H9 (cell line): ENCODE data around the gene TCF25. TPM values are rescaled to one million over a fixed set of nuclear protein-coding genes. Genes with fewer than 3 reads are reported as not detected.

Experiments
- DNase-seq: peaks from one replicate; pipeline ENCODE4 v3.0.0-alpha.2; 2017
- H2AFZ ChIP-seq: one replicate; pipeline ENCODE4 v1.6.1; 2013; ENCODE audit warnings: mild to moderate bottlenecking, low read length, control low read depth, moderate library complexity
- H2AK5ac ChIP-seq: 2 replicates; pipeline ENCODE4 v1.6.1; 2013; ENCODE audit warnings: low read length, control low read depth, mixed read lengths; ENCODE audit not compliant: insufficient read length
- H2BK120ac ChIP-seq: one replicate; pipeline ENCODE4 v1.6.1; 2013; ENCODE audit warnings: low read depth, mild to moderate bottlenecking, low read length, control low read depth, inconsistent platforms; ENCODE audit not compliant: poor library complexity, severe bottlenecking
- H2BK12ac ChIP-seq: 2 replicates; pipeline ENCODE4 v1.6.1; 2013; ENCODE audit warnings: low read length, control low read depth, mixed read lengths, low read depth; ENCODE audit not compliant: insufficient read length
- H2BK15ac ChIP-seq: 2 replicates; pipeline ENCODE4 v1.6.1; 2013; ENCODE audit warnings: low read depth, low read length, control low read depth
- H2BK20ac ChIP-seq: one replicate; pipeline ENCODE4 v1.6.1; 2013; ENCODE audit warnings: low read depth, mild to moderate bottlenecking, low read length, control low read depth, inconsistent platforms; ENCODE audit not compliant: poor library complexity, severe bottlenecking
- H2BK5ac ChIP-seq: 2 replicates; pipeline ENCODE4 v1.6.1; 2013; ENCODE audit warnings: low read length, control low read depth, mixed read lengths; ENCODE audit not compliant: insufficient read length
- H3K14ac ChIP-seq: 2 replicates; pipeline ENCODE4 v1.6.1; 2013; ENCODE audit warnings: low read length, control low read depth; ENCODE audit not compliant: insufficient read depth
- H3K18ac ChIP-seq: 2 replicates; pipeline ENCODE4 v1.6.1; 2013; ENCODE audit warnings: low read depth, mild to moderate bottlenecking, mixed read lengths, low read length, control low read depth; ENCODE audit not compliant: insufficient read length
- H3K23ac ChIP-seq: 2 replicates; pipeline ENCODE4 v1.6.1; 2013; ENCODE audit warnings: low read length, control low read depth, mixed read lengths, low read depth; ENCODE audit not compliant: insufficient read length
- H3K23me2 ChIP-seq: 2 replicates; pipeline ENCODE4 v1.6.1; 2013; ENCODE audit warnings: low read depth, mild to moderate bottlenecking, mixed read lengths, low read length, control low read depth; ENCODE audit not compliant: insufficient read length, poor library complexity, severe bottlenecking
- H3K27ac ChIP-seq: 2 replicates; pipeline ENCODE4 v1.5.1; 2013; ENCODE audit warnings: low read length, control low read depth, mixed read lengths, low read depth; ENCODE audit not compliant: insufficient read length
- H3K27me3 ChIP-seq: 2 replicates; pipeline ENCODE4 v1.6.1; 2013; ENCODE audit warnings: low read length, control low read depth, inconsistent platforms; ENCODE audit not compliant: insufficient read depth
- H3K4ac ChIP-seq: 2 replicates; pipeline ENCODE4 v1.6.1; 2013; ENCODE audit warnings: low read depth, mild to moderate bottlenecking, control low read depth, inconsistent platforms, low read length, moderate library complexity
- H3K4me1 ChIP-seq: 2 replicates; pipeline ENCODE4 v1.6.1; 2013; ENCODE audit warnings: low read length, control low read depth, inconsistent platforms; ENCODE audit not compliant: insufficient read depth
- H3K4me2 ChIP-seq: 2 replicates; pipeline ENCODE4 v1.6.1; 2013; ENCODE audit warnings: low read length, control low read depth, mixed read lengths; ENCODE audit not compliant: insufficient read length, insufficient read depth
- H3K56ac ChIP-seq: 2 replicates; pipeline ENCODE4 v1.6.1; 2013; ENCODE audit warnings: low read depth, mild to moderate bottlenecking, mixed read lengths, low read length, control low read depth; ENCODE audit not compliant: insufficient read length
- H3K79me1 ChIP-seq: 2 replicates; pipeline ENCODE4 v1.6.1; 2013; ENCODE audit warnings: low read depth, mild to moderate bottlenecking, moderate library complexity, low read length, control low read depth, inconsistent platforms; ENCODE audit not compliant: insufficient read depth, poor library complexity, severe bottlenecking
- H3K79me2 ChIP-seq: 2 replicates; pipeline ENCODE4 v1.6.1; 2013; ENCODE audit warnings: low read length, control low read depth, inconsistent platforms; ENCODE audit not compliant: insufficient read depth
- H3K9ac ChIP-seq: 2 replicates; pipeline ENCODE4 v1.6.1; 2013; ENCODE audit warnings: low read length, control low read depth, mixed read lengths; ENCODE audit not compliant: insufficient read length; ENCODE audit errors: extremely low read depth
- H3K9me3 ChIP-seq: one replicate; pipeline ENCODE4 v1.6.1; 2013; ENCODE audit warnings: low read depth, low read length, inconsistent platforms; ENCODE audit not compliant: control insufficient read depth
- H3T11ph ChIP-seq: one replicate; pipeline ENCODE4 v1.6.1; 2013; ENCODE audit warnings: mild to moderate bottlenecking, low read length, control low read depth, inconsistent platforms
- H4K20me1 ChIP-seq: one replicate; pipeline ENCODE4 v1.6.1; 2013; ENCODE audit not compliant: control insufficient read depth, insufficient read length, insufficient read depth
- H4K5ac ChIP-seq: 2 replicates; pipeline ENCODE4 v1.6.1; 2013; ENCODE audit warnings: low read depth, mild to moderate bottlenecking, mixed read lengths, low read length, control low read depth; ENCODE audit not compliant: insufficient read length
- H4K8ac ChIP-seq: replicated peaks from 2 replicates; pipeline ENCODE4 v1.6.1; 2013; ENCODE audit warnings: low read length, control low read depth, mixed read lengths, low read depth; ENCODE audit not compliant: insufficient read length
- H4K91ac ChIP-seq: 2 replicates; pipeline ENCODE4 v1.6.1; 2013; ENCODE audit warnings: low read depth, mild to moderate bottlenecking, moderate library complexity, mixed read lengths, low read length, control low read depth; ENCODE audit not compliant: insufficient read length
- H3K27ac Mint-ChIP-seq, 3 experiments: 2 replicates in 2 of 3; 3 replicates in 1 of 3; pipeline ENCODE4 v1.8.0; 2020 to 2021; ENCODE audit warnings: mixed read lengths in 3 of 3, mild to moderate bottlenecking in 1 of 3, moderate library complexity in 1 of 3
- H3K27me3 Mint-ChIP-seq: 2 replicates; pipeline ENCODE4 v1.8.0; 2021; ENCODE audit warnings: low read depth, mild to moderate bottlenecking, moderate library complexity, mixed read lengths
- H3K36me3 Mint-ChIP-seq, 3 experiments: 2 replicates in 2 of 3; 3 replicates in 1 of 3; pipeline ENCODE4 v1.8.0; 2020 to 2021; ENCODE audit warnings: low read depth in 3 of 3, mixed read lengths in 3 of 3; ENCODE audit not compliant: insufficient read depth in 1 of 3
- H3K4me1 Mint-ChIP-seq, 2 experiments: 2 replicates each; pipeline ENCODE4 v1.8.0; 2020; ENCODE audit warnings: mixed read lengths in 2 of 2
- H3K4me3 Mint-ChIP-seq, 2 experiments: 2 replicates in 1 of 2; 3 replicates in 1 of 2; pipeline ENCODE4 v1.8.0; 2020 to 2021; ENCODE audit warnings: mild to moderate bottlenecking in 2 of 2, mixed read lengths in 2 of 2, moderate library complexity in 1 of 2
- H3K9me3 Mint-ChIP-seq, 2 experiments: 2 replicates in 1 of 2; 3 replicates in 1 of 2; pipeline ENCODE4 v1.8.0; 2020; ENCODE audit warnings: mild to moderate bottlenecking in 2 of 2, mixed read lengths in 2 of 2, moderate library complexity in 1 of 2
- WGBS: extraction: QIAGEN DNeasy Blood & Tissue Kit; methylation state at CpG from one replicate; pipeline ENCODE4 v1.1.7; 2013; ENCODE audit warnings: missing lambda C conversion rate, low lambda C conversion rate, mixed read lengths; ENCODE audit not compliant: insufficient read length; ENCODE audit errors: extremely low coverage; 5-methylcytosine and 5-hydroxymethylcytosine counted together
- total RNA-seq: library from RNA; stranded (reverse); gene quantifications from 2 replicates; pipeline ENCODE4 v1.2.1, GENCODE V29; 2021
- TF ChIP-seq, protein P1 (sequence below): fragments of 200-600 bp; sonication (generic); conservative IDR thresholded peaks from 3 replicates; pipeline ENCODE4 v1.8.0; 2021; ENCODE audit warnings: antibody characterized with exemption, mild to moderate bottlenecking

Gene TCF25
- total RNA-seq, 1 experiment from 2014 or later: 109 TPM

DNA sequence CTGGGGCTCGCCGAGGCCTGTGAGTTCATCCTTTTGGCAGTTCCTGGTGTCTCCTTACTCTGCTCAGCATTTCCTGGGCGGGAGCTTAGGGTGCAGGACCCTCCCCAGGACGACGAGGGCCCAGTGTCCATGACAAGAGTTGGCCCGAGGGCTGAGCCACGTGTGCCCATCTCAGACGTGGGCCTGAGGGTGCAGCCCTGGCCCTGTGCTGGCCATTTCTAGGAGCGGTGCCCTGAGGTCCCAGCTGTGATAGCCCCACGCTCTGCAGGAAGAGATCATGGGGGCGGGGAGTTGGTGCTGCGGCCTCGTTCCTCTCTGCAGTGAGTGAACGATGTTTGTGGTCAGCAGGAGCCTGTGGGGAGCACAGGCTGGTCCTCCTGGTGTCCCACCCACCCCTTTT lies 39.2 kb downstream of the TCF25 start:
- Mint-ChIP-seq H3K27me3 (no peaks in the 10 kb centered on the region), H3K4me3 (no peak overlapping the region), H3K4me1 (peaks cover 2 to 7% of the 10 kb centered on the region in 2 experiments; a peak in 2 of 4 replicates), H3K36me3 (peaks cover 16 to 29% (median 24%) of the 10 kb centered on the region in 3 experiments; a peak in 6 of 7 replicates), H3K27ac (no peak overlapping the region), H3K9me3 (peaks cover 1 to 7% of the 10 kb centered on the region in 2 experiments; a peak in 2 of 5 replicates)
- H3K79me1 ChIP-seq: no peaks in the 10 kb centered on the region
- no peak overlapping the region for H4K8ac ChIP-seq
- H2AK5ac ChIP-seq: no peak overlapping the region
- no peak overlapping the region for H2AFZ ChIP-seq
- no peak overlapping the region for H3K14ac ChIP-seq
- H4K5ac ChIP-seq: no peak overlapping the region
- H3K4me1 ChIP-seq: no peaks in the 10 kb centered on the region
- no peak overlapping the region for H2BK12ac ChIP-seq
- no peak overlapping the region for H3K18ac ChIP-seq
- H3T11ph ChIP-seq: no peak overlapping the region
- H3K23ac ChIP-seq: no peak overlapping the region
- WGBS: no CpG with 5 or more reads among the region's 14 CpGs
- no peaks in the 10 kb centered on the region for H3K79me2 ChIP-seq
- TF ChIP-seq, protein P1, sequence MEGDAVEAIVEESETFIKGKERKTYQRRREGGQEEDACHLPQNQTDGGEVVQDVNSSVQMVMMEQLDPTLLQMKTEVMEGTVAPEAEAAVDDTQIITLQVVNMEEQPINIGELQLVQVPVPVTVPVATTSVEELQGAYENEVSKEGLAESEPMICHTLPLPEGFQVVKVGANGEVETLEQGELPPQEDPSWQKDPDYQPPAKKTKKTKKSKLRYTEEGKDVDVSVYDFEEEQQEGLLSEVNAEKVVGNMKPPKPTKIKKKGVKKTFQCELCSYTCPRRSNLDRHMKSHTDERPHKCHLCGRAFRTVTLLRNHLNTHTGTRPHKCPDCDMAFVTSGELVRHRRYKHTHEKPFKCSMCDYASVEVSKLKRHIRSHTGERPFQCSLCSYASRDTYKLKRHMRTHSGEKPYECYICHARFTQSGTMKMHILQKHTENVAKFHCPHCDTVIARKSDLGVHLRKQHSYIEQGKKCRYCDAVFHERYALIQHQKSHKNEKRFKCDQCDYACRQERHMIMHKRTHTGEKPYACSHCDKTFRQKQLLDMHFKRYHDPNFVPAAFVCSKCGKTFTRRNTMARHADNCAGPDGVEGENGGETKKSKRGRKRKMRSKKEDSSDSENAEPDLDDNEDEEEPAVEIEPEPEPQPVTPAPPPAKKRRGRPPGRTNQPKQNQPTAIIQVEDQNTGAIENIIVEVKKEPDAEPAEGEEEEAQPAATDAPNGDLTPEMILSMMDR: no peak
- H4K20me1 ChIP-seq: no peaks in the 10 kb centered on the region
- no peak for DNase-seq
- no peak overlapping the region for H3K27ac ChIP-seq
- no peak overlapping the region for H3K4ac ChIP-seq
- H3K23me2 ChIP-seq: no peaks in the 10 kb centered on the region
- H3K4me2 ChIP-seq: no peak overlapping the region
- no peak overlapping the region for H4K91ac ChIP-seq
- no peaks in the 10 kb centered on the region for H3K9me3 ChIP-seq
- H3K9ac ChIP-seq: no peak overlapping the region
- H2BK15ac ChIP-seq: no peak overlapping the region
- H3K56ac ChIP-seq: no peak overlapping the region
- no peaks in the 10 kb centered on the region for H3K27me3 ChIP-seq
- H2BK120ac ChIP-seq: no peak overlapping the region
- H2BK20ac ChIP-seq: no peak overlapping the region
- no peak overlapping the region for H2BK5ac ChIP-seq
